ENCODE measurements around the gene SGMS1. TPM values are rescaled to one million over a fixed set of nuclear protein-coding genes. Genes with fewer than 3 reads are reported as not detected.

The SGMS1 gene
- polyA plus RNA-seq, 1 of the 3 experiments (the other 2 are of a cell fraction) = 6.3 TPM

DNA sequence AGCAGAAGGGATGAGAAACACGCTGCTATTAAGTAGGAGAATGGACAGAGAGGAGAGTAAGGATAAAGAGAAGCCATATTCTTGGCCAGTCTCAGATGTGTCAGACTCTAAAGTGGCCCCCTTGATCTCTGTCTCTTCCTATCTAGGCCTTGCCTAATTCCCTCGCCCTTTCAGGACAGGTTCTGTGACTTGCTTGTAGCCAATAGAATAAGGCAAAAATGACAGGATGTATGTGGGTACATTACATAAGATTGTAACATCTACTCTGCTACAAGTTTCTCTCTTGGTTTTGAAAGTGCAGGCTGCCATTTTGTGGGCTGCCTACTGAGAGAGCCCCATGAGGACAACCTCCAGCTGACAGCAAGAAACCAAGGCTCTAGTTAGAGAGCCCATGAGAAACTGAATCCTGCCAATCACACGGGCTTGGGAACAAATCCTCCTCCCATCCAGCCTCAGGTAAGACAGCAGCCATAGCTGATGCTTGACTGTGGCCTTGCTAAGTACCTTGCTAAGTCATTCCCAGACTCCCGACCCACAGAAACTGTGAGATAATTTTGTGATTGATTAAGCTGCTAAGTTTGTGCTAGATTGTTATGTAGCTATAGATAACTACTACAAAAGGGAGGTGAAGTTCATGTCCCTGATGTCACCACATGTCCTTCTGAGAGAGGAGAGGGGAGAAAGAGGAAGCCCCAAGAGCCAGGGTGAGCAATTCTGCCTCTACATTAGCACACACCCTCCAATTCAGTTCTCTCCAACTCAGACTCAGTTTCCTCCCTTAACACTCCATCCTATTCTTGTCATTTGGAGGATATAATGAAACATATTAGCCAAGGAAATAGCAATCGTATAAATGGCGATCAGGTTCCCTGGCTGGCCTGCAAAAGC, 185.5 kb downstream of the SGMS1 start:
- no peak for TF ChIP-seq MEF2A (IDR thresholded peaks at IDR 0.05; ENCODE audit: borderline replicate concordance, low read depth)
- no peak for TF ChIP-seq SIN3A (IDR thresholded peaks at IDR 0.05; ENCODE audit: borderline replicate concordance, low read depth, low read length)
- TF ChIP-seq TCF12 (IDR thresholded peaks at IDR 0.05) = no peak
- no peak for TF ChIP-seq FOXJ3 (CRISPR knock-in tag; IDR thresholded peaks at IDR 0.05)
- no peak for TF ChIP-seq NRF1 (IDR thresholded peaks at IDR 0.05; ENCODE audit: low read depth, low read length)
- no peak for TF ChIP-seq TAF1 (IDR thresholded peaks at IDR 0.05; ENCODE audit: borderline replicate concordance, low read depth, low read length)
- no peak for TF ChIP-seq POLR2AphosphoS5 (IDR thresholded peaks at IDR 0.05; ENCODE audit: low read depth, low read length)
- TF ChIP-seq YY1 (IDR thresholded peaks at IDR 0.05; ENCODE audit: low read depth) = no peak
- no peak for TF ChIP-seq MXI1 (IDR thresholded peaks at IDR 0.05; ENCODE audit: low read depth, low read length)
- TF ChIP-seq GABPA (IDR thresholded peaks at IDR 0.05; ENCODE audit: low read depth) = no peak
- TF ChIP-seq NFIC (IDR thresholded peaks at IDR 0.05; ENCODE audit: borderline replicate concordance) = no peak
- TF ChIP-seq USF1 (IDR thresholded peaks at IDR 0.05; ENCODE audit: borderline replicate concordance, low read depth) = no peak
- no peak for DNase-seq
- POLR2A ChIA-PET = no interaction called here
- no peak overlapping the region for H3K27ac ChIP-seq (ENCODE audit: low read depth in 2 of 2, low read length in 1 of 2)
- H3F3A ChIP-seq (replicated peaks; ENCODE audit: insufficient read depth) = peaks cover 3% of the 10 kb centered on the region
- no peak overlapping the region for H3K4me2 ChIP-seq
- H3K36me3 ChIP-seq (replicated peaks in 1 of 2; ENCODE audit: control insufficient read depth in 1 of 2, insufficient read depth in 2 of 2, low read length in 1 of 2) = peaks cover 0 to 5% of the 10 kb centered on the region in 2 experiments
- CTCF ChIA-PET = no interaction called here
- H3K4me1 ChIP-seq (ENCODE audit: control insufficient read depth in 1 of 2, insufficient read depth in 2 of 2, low read depth in 1 of 2, low read length in 1 of 2) = no peaks in the 10 kb centered on the region
- H2AFZ ChIP-seq (ENCODE audit: low read depth) = no peak overlapping the region
- no peaks in the 10 kb centered on the region for H3K27me3 ChIP-seq (ENCODE audit: insufficient read depth)
- no peaks in the 10 kb centered on the region for H3K9me3 ChIP-seq
- H3K9me2 ChIP-seq = no peaks in the 10 kb centered on the region
- no peaks in the 10 kb centered on the region for H3K79me2 ChIP-seq (ENCODE audit: insufficient read depth)
- no peak overlapping the region for H3K4me3 ChIP-seq (ENCODE audit: low read depth in 2 of 2, low read length in 1 of 2)
- H4K20me1 ChIP-seq (ENCODE audit: insufficient read depth) = no peaks in the 10 kb centered on the region
- no peak overlapping the region for H3K9ac ChIP-seq
- 85% methylated on average over 6 of the region's 6 CpGs for WGBS (ENCODE audit: low lambda C conversion rate)

GRCh38 chr10:50437248-50437647, 186.5 kb downstream of the SGMS1 start:
- no peak overlapping the region for H2AFZ ChIP-seq (ENCODE audit: low read depth)
- no peaks in the 10 kb centered on the region for H4K20me1 ChIP-seq (ENCODE audit: insufficient read depth)
- no peak for DNase-seq
- no peaks in the 10 kb centered on the region for H3K79me2 ChIP-seq (ENCODE audit: insufficient read depth)
- H3K36me3 ChIP-seq (replicated peaks in 1 of 2; ENCODE audit: control insufficient read depth in 1 of 2, insufficient read depth in 2 of 2, low read length in 1 of 2) = no peaks in the 10 kb centered on the region
- H3K27ac ChIP-seq (ENCODE audit: low read depth in 2 of 2, low read length in 1 of 2) = no peak overlapping the region
- peaks cover 3% of the 10 kb centered on the region for H3F3A ChIP-seq (replicated peaks; ENCODE audit: insufficient read depth)
- WGBS (ENCODE audit: low lambda C conversion rate) = 100% methylated on average over 1 of the region's 1 CpG
- POLR2A ChIA-PET = no interaction called here
- TF ChIP-seq GABPA (IDR thresholded peaks at IDR 0.05; ENCODE audit: low read depth) (no peak), GATA2 (CRISPR knock-in tag; IDR thresholded peaks at IDR 0.05) (no peak), FOXJ3 (CRISPR knock-in tag; IDR thresholded peaks at IDR 0.05) (no peak), MEF2A (IDR thresholded peaks at IDR 0.05; ENCODE audit: borderline replicate concordance, low read depth) (no peak)
- no peaks in the 10 kb centered on the region for H3K9me2 ChIP-seq
- no peaks in the 10 kb centered on the region for H3K4me1 ChIP-seq (ENCODE audit: control insufficient read depth in 1 of 2, insufficient read depth in 2 of 2, low read depth in 1 of 2, low read length in 1 of 2)
- CTCF ChIA-PET = no interaction called here
- H3K4me2 ChIP-seq = no peak overlapping the region
- no peaks in the 10 kb centered on the region for H3K27me3 ChIP-seq (ENCODE audit: insufficient read depth)
- no peaks in the 10 kb centered on the region for H3K9me3 ChIP-seq
- no peak overlapping the region for H3K4me3 ChIP-seq (ENCODE audit: low read depth in 2 of 2, low read length in 1 of 2)
- H3K9ac ChIP-seq = no peak overlapping the region
